Tibial artery (tissue), 4 donors: ENCODE measurements around the gene PAQR7.
A peak's percentile ranks its signal among the peaks of the same experiment; 100 is the strongest.

Experiments
- DNase-seq, 2 donors: peaks; one replicate each; pipeline ENCODE4 v3.0.0-alpha.2; 2019
- H3K27ac ChIP-seq, 2 donors: fragments of 200-600 bp; sonication (generic) in 1 of 2; 1 replicate in 1 of 2; 2 replicates in 1 of 2; pipeline ENCODE4 v1.5.1; 2018 to 2019; ENCODE audit warnings: mild to moderate bottlenecking in 1 of 2
- H3K27me3 ChIP-seq, 2 donors: fragments of 200-600 bp; sonication (generic) in 1 of 2; one replicate each; pipeline versions ENCODE4 v1.5.1 to v1.6.0; 2016 to 2019
- H3K36me3 ChIP-seq, 3 donors: fragments of 200-600 bp; sonication (generic) in 2 of 3; one replicate each; pipeline ENCODE4 v1.5.1; 2016 to 2019; ENCODE audit warnings: mild to moderate bottlenecking in 2 of 3
- H3K4me1 ChIP-seq, 4 donors: fragments of 200-600 bp; sonication (generic) in 2 of 4; 1 replicate in 3 of 4; 2 replicates in 1 of 4; pipeline ENCODE4 v1.5.1; 2016 to 2019
- H3K4me3 ChIP-seq, 2 donors: fragments of 200-600 bp; sonication (generic) in 1 of 2; 1 replicate in 1 of 2; 2 replicates in 1 of 2; pipeline ENCODE4 v1.5.1; 2018 to 2019; ENCODE audit warnings: mild to moderate bottlenecking in 2 of 2
- H3K9me3 ChIP-seq, 3 donors: fragments of 200-600 bp; sonication (generic) in 1 of 3; one replicate each; pipeline ENCODE4 v1.5.1; 2016 to 2019
- intact Hi-C: fragments of 100-400 bp; cut with DNase I; formaldehyde crosslinking; loops from one replicate; pipeline ENCODE4 v1.15.0; 2023; ENCODE audit warnings: low total_unique reads
- TF ChIP-seq, protein P1 (sequence below), 2 experiments: fragments of 200-600 bp in 1 of 2; fragments of 450-650 bp in 1 of 2; IDR thresholded peaks; one replicate each; pipeline ENCODE4 v1.5.1; 2017 to 2019; ENCODE audit warnings: antibody characterized with exemption in 2 of 2, mild to moderate bottlenecking in 1 of 2, moderate library complexity in 1 of 2

The PAQR7 gene

DNA sequence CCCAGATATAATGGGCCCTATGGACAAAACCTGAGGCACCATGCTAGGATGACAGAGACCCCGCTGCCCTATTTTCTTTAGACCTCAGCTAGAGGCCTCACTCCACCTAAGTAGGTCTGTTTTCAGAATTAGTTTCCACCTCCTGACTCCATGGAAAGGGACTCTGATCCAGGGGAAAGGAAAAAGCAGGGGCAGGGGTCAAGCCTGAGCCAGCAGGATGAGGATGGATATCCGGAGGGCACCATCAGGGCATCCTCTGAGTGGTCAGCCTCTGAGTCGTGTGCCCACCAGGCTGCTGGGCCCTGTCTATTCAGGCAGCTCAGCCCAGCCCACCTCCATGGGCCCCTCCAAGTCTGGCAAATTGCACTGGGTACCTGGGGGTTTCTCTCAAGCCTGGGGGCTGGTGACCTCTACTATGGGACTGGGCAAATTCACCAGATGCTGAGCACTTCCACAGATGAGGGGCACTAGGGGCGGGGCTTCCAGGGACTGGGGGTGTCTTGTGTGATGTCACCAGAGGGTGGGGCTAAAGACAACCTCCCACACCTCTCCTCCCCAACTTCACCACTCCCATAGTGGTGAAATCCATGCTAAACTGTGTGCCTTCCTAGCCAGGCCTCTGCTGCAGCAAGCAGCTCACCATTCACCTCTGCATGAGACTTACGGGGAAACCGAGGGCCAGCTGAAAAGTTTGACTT lies 5.5 kb downstream of the PAQR7 start:
- Histone ChIP-seq H3K27ac (no peak overlapping the region), H3K4me3 (no peak overlapping the region), H3K9me3 (no peaks in the 10 kb centered on the region), H3K4me1 (peaks cover 0 to 20% (median 12%) of the 10 kb centered on the region in 4 donors), H3K27me3 (no peaks in the 10 kb centered on the region), H3K36me3 (peaks cover 3 to 17% (median 6%) of the 10 kb centered on the region in 3 donors)
- peak in 1 of 2 donors; percentile 23 for DNase-seq
- intact Hi-C loops = loop anchor here (5.0 kb wide), 1 partner anchor 48 kb away; no protein-coding TSS in a partner anchor
- TF ChIP-seq, protein P1, sequence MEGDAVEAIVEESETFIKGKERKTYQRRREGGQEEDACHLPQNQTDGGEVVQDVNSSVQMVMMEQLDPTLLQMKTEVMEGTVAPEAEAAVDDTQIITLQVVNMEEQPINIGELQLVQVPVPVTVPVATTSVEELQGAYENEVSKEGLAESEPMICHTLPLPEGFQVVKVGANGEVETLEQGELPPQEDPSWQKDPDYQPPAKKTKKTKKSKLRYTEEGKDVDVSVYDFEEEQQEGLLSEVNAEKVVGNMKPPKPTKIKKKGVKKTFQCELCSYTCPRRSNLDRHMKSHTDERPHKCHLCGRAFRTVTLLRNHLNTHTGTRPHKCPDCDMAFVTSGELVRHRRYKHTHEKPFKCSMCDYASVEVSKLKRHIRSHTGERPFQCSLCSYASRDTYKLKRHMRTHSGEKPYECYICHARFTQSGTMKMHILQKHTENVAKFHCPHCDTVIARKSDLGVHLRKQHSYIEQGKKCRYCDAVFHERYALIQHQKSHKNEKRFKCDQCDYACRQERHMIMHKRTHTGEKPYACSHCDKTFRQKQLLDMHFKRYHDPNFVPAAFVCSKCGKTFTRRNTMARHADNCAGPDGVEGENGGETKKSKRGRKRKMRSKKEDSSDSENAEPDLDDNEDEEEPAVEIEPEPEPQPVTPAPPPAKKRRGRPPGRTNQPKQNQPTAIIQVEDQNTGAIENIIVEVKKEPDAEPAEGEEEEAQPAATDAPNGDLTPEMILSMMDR (IDR thresholded peaks at IDR 0.05) = no peak

DNA sequence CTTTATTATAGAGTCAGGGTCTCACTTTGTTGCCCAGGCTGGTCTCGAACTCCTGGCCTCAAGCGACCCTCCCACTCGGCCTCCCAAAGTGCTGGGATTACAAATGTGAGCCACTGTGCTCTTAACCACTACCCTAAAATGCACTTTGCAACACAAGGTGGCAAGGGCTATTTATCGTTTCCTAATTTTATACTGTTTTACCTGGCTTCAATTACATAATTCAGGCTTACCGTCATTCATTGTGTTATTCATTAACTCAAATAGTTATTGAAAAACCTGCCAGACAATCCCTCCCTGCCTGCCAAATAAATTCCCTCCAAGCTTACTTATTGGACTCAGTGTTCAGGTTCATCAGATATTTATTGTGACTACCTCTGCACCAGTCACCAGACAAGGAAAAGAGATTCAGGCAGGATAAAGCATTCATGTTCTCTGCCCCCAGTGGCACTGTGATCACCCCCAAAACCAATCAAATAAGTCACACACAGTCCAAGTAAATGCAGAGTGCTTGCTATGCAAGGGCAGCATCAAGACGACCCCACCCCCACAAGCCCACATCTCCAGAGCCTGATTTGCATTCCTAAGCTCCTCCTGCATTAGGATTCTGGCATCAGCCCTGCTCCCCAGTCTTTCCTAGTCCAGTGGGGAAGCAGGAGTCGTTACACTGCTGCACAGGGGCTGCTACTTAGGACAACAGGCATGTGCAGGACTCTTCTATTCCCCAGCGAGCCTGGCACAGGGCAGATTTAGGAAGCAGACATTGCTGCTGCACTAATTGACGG lies 8.1 kb downstream of the PAQR7 start:
- DNase-seq = peak in 1 of 2 donors; percentile 42
- Histone ChIP-seq H3K4me1 (peaks cover 0 to 10% (median 0%) of the 10 kb centered on the region in 4 donors), H3K4me3 (no peak overlapping the region), H3K9me3 (no peaks in the 10 kb centered on the region), H3K27ac (no peak overlapping the region), H3K27me3 (no peaks in the 10 kb centered on the region), H3K36me3 (peaks cover 6 to 33% (median 8%) of the 10 kb centered on the region in 3 donors)
- TF ChIP-seq, protein P1 (IDR thresholded peaks at IDR 0.05) = no peak
- intact Hi-C loops = loop anchor here (5.0 kb wide), 1 partner anchor 45 kb away; no protein-coding TSS in a partner anchor

DNA sequence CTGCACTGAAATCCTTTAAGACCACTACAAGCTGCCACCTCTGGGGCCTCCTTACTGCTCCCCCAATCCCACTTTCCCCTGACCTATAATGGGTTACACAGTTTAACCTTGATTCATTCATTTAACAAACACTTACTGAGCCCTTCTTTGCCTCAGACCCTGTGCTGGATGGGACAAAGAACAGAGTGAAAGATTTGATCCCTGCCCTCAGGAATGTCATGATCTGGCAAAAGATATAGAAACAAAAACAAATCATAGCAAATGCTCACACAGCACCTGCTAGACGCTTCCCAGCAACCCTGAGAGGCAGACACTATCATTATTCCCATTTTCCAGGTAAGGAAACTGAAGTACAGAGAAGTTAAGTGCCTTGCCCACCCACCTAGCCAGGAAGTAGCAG lies 9.2 kb downstream of the PAQR7 start:
- intact Hi-C loops = loop anchor here (5.0 kb wide), 1 partner anchor 44 kb away; no protein-coding TSS in a partner anchor
- H3K9me3 ChIP-seq = no peaks in the 10 kb centered on the region
- no peak for DNase-seq
- no peak overlapping the region for H3K4me3 ChIP-seq
- no peak overlapping the region for H3K27ac ChIP-seq
- no peaks in the 10 kb centered on the region for H3K27me3 ChIP-seq
- peaks cover 6 to 35% (median 8%) of the 10 kb centered on the region in 3 donors for H3K36me3 ChIP-seq
- TF ChIP-seq, protein P1 (IDR thresholded peaks at IDR 0.05) = no peak
- no peaks in the 10 kb centered on the region for H3K4me1 ChIP-seq

DNA sequence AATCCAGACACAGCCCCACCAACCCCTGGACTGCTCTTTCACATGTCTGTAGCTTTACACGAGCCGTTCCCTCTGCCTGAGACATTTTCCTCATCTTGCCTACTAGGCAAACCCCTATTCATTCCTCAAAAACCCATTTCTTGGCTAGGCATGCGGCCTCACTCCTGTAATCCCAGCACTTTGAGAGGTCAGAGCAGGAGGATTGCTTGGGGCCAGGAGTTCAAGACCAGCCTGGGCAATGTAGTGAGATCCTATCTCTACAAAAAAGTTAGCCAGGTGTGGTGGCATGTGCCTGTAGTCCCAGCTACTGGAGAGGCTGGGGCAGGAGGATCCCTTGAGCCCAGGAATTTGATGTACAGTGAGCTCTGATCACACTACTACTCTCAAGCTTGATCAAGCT lies 11.1 kb downstream of the PAQR7 start:
- peaks cover 5 to 25% (median 6%) of the 10 kb centered on the region in 3 donors for H3K36me3 ChIP-seq
- H3K27me3 ChIP-seq = no peaks in the 10 kb centered on the region
- intact Hi-C loops = no loop called here
- no peak overlapping the region for H3K4me3 ChIP-seq
- no peak overlapping the region for H3K27ac ChIP-seq
- H3K4me1 ChIP-seq = peaks cover 0 to 9% (median 4%) of the 10 kb centered on the region in 4 donors
- TF ChIP-seq, protein P1 (IDR thresholded peaks at IDR 0.05) = no peak
- H3K9me3 ChIP-seq = no peaks in the 10 kb centered on the region
- DNase-seq = no peak

DNA sequence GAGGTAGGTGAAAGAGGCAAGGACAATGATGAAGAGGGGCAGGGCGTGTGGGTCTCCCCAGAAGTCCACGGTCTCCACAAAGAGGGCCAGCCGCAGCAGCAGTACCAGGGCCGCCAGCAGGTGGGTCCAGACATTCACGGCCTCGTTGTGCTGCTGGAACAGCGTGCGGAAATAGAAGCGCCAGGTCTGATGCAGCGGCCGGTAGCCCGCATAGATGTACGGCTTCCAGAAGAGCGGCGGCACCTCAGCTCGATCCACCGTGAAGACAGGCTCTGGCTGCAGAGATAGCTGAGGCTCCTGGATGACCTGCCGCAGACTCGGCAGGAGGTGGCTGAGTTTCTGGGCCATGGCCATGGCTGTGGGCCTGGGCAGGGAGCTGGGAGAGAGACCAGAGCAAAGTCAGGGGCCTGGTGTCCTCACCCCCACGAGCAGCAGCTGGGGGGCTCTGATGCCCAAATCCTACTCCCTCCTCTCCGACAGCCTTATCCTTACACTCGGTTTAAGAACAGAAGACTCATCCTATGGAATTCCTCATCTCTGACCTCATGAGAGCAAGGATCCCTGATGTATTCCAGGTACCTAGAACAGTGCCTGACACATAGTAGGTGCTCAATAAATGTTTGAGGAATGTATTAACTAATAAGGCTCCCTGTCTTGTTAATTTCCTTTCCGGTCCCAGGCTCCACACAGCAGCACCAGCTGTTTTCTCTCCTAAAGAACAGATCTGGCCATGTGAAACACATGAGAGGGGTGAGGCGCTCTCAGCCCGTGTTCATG lies 11.8 kb downstream of the PAQR7 start:
- no peak overlapping the region for H3K4me3 ChIP-seq
- H3K4me1 ChIP-seq = peaks cover 0 to 16% (median 9%) of the 10 kb centered on the region in 4 donors
- TF ChIP-seq, protein P1 (IDR thresholded peaks at IDR 0.05) = no peak
- H3K27me3 ChIP-seq = no peaks in the 10 kb centered on the region
- no peak for DNase-seq
- H3K9me3 ChIP-seq = no peaks in the 10 kb centered on the region
- H3K27ac ChIP-seq = no peak overlapping the region
- H3K36me3 ChIP-seq = peaks cover 0 to 18% (median 5%) of the 10 kb centered on the region in 3 donors
- intact Hi-C loops = no loop called here
